T-helper 2 cell treated with Interferon-gamma antibody and Interleukin-4, amounts not matched to agents 5 μg/mL and 100 μg/mL, for 36 hours (primary cell): Measurements from ENCODE around the gene RNF13.
A peak's percentile ranks its signal among the peaks of the same experiment; 100 is the strongest.
"Not testable (repeated sequence)": the region's sequence is repeated elsewhere in the genome, so short reads cannot be mapped to it uniquely, and the experiment has no call there.

ENCODE experiments used
- DNase-seq: peaks from one replicate; pipeline ENCODE4 v3.0.0; 2021; ENCODE audit warnings: low spot score
- H3K27ac Mint-ChIP-seq: one replicate; pipeline ENCODE4 v1.8.0; 2021; ENCODE audit warnings: mild to moderate bottlenecking, mixed read lengths
- H3K27me3 Mint-ChIP-seq: one replicate; pipeline ENCODE4 v1.8.0; 2021; ENCODE audit warnings: low read depth, mixed read lengths
- H3K36me3 Mint-ChIP-seq: one replicate; pipeline ENCODE4 v1.8.0; 2021; ENCODE audit warnings: low read depth, mixed read lengths
- H3K4me1 Mint-ChIP-seq: one replicate; pipeline ENCODE4 v1.8.0; 2021; ENCODE audit warnings: low read depth, mixed read lengths
- H3K4me3 Mint-ChIP-seq: one replicate; pipeline ENCODE4 v1.8.0; 2022; ENCODE audit warnings: mild to moderate bottlenecking, moderate library complexity, mixed read lengths
- H3K9me3 Mint-ChIP-seq: one replicate; pipeline ENCODE4 v1.8.0; 2021; ENCODE audit warnings: mixed read lengths

The RNF13 gene

GRCh38 chr3:149813367-149814281 is 609 bp downstream of the RNF13 start:
- Mint-ChIP-seq H3K36me3 (peaks cover 10% of the 10 kb centered on the region), H3K4me1 (peaks cover 48% of the 10 kb centered on the region), H3K27ac (peak overlapping the region; percentile 99), H3K9me3 (no peaks in the 10 kb centered on the region), H3K27me3 (peaks cover 7% of the 10 kb centered on the region), H3K4me3 (peak overlapping the region; percentile 98)
- DNase-seq, result no peak

DNA sequence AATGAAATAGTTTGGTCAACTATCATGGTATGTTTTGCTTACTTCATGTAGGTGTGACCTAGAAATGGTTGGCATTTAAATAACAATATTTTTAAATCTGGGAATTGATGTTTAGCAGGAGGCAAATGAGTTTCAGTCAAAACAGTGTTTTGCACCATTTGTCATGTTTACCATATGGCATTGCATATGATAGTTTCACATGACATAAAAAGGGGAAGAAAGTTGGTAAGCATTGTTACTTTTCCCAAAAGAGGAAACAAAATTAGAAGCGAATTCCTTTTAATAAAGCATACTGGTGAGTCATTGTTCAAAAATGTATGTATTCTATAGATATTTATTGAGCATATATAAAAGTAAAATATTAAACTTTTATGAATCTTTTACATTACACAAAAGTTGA is 2.3 kb downstream of the RNF13 start:
- Mint-ChIP-seq H3K27ac (no peak overlapping the region), H3K27me3 (peaks cover under 1% of the 10 kb centered on the region), H3K4me1 (peaks cover 54% of the 10 kb centered on the region), H3K9me3 (no peaks in the 10 kb centered on the region), H3K4me3 (peak overlapping the region; percentile 98), H3K36me3 (peaks cover 14% of the 10 kb centered on the region)
- no peak for DNase-seq

- H3K27me3 Mint-ChIP-seq, result no peaks in the 10 kb centered on the region
- DNase-seq, result no peak
- H3K27ac Mint-ChIP-seq, result no peak overlapping the region
- H3K36me3 Mint-ChIP-seq, result peaks cover 14% of the 10 kb centered on the region
- peak overlapping the region; percentile 3 for H3K4me3 Mint-ChIP-seq
- peaks cover 54% of the 10 kb centered on the region for H3K4me1 Mint-ChIP-seq
- H3K9me3 Mint-ChIP-seq, result no peaks in the 10 kb centered on the region
Observed at GRCh38 chr3:149815728-149816127, 2.7 kb downstream of the RNF13 start.

DNA sequence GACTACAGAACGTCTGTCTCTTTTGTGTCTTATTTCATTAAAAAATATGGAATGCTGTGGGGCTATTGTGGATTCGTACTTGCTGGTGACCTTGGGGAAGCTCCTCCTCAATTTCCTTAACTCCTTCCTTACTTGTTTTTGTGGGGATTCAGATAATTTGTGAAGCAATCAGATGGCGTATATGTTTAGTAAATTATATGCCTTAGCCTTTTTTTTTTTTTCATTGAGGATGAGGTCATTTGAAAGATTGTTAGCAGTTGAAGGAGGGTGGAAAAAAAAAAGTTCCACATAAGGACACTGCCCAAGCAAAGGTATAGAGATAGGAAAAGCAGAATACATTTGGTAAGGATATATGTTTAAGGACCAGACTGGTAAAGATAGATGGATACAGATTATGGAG is 3.3 kb downstream of the RNF13 start:
- H3K27ac Mint-ChIP-seq, result no peak overlapping the region
- H3K9me3 Mint-ChIP-seq, result peaks cover under 1% of the 10 kb centered on the region
- H3K4me1 Mint-ChIP-seq, result peaks cover 54% of the 10 kb centered on the region
- no peak for DNase-seq
- no peaks in the 10 kb centered on the region for H3K27me3 Mint-ChIP-seq
- H3K4me3 Mint-ChIP-seq, result peak overlapping the region; percentile 5
- H3K36me3 Mint-ChIP-seq, result peaks cover 14% of the 10 kb centered on the region

GRCh38 chr3:149816986-149817385 is 4.0 kb downstream of the RNF13 start:
- no peak for DNase-seq
- no peaks in the 10 kb centered on the region for H3K27me3 Mint-ChIP-seq

DNA sequence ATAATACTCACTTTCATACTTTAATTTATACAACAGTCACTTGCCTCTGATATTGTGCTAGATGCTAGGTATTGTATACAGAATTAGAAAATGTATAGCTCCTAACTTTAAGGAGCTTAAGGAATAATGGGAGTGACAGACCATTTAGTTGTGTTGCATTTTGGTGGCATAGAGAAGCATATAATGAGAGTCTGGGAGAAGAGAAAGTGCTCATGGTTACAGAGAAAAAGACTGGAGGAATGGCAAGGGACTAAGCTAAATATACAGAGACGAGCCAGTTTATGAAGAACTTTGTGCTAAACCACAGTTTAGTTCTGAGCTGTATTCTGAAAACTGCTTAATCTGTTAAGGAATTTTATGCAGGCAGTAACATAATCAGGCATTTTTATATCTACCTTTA is 6.4 kb downstream of the RNF13 start:
- no peak for DNase-seq
- Mint-ChIP-seq H3K27ac (no peak overlapping the region), H3K4me3 (no peak overlapping the region), H3K27me3 (no peaks in the 10 kb centered on the region), H3K4me1 (peaks cover 44% of the 10 kb centered on the region), H3K9me3 (peaks cover 17% of the 10 kb centered on the region), H3K36me3 (peaks cover 26% of the 10 kb centered on the region)

More at GRCh38 chr3:149816986-149817385, 4.0 kb downstream of the RNF13 start:
- Mint-ChIP-seq H3K4me3 (peak overlapping the region; percentile 7), H3K4me1 (peaks cover 53% of the 10 kb centered on the region), H3K36me3 (peaks cover 16% of the 10 kb centered on the region), H3K9me3 (peaks cover 7% of the 10 kb centered on the region), H3K27ac (no peak overlapping the region)

GRCh38 chr3:149820183-149820582 is 7.2 kb downstream of the RNF13 start:
- H3K27me3 Mint-ChIP-seq, result no peaks in the 10 kb centered on the region
- peaks cover 38% of the 10 kb centered on the region for H3K4me1 Mint-ChIP-seq
- H3K4me3 Mint-ChIP-seq, result no peak overlapping the region
- H3K9me3 Mint-ChIP-seq, result peaks cover 17% of the 10 kb centered on the region
- DNase-seq, result no peak
- no peak overlapping the region for H3K27ac Mint-ChIP-seq
- peaks cover 25% of the 10 kb centered on the region for H3K36me3 Mint-ChIP-seq

GRCh38 chr3:149826636-149827035 is 13.6 kb downstream of the RNF13 start:
- peaks cover 30% of the 10 kb centered on the region for H3K9me3 Mint-ChIP-seq
- peaks cover 19% of the 10 kb centered on the region for H3K36me3 Mint-ChIP-seq
- no peak overlapping the region for H3K4me3 Mint-ChIP-seq
- no peak overlapping the region for H3K27ac Mint-ChIP-seq
- DNase-seq, result no peak
- no peaks in the 10 kb centered on the region for H3K27me3 Mint-ChIP-seq
- peaks cover 2% of the 10 kb centered on the region for H3K4me1 Mint-ChIP-seq

DNA sequence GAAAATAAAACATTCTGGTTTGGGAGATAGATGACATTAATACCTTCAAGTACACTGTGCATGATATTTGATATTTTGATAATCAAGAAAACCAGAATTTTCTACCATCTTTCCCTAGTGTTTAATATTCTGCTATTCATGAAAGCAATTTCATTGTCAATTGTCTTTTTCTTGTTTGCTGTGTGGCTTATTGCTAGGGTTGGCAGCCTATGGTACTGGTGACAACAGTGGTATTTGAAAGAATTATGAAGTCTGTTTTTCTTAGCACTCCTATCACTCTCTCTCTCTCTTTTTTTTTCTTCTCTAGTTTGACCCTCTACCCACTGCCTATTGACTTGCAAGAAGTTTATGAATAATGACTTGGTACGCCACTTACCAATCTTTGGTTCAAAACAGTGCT is 15.4 kb downstream of the RNF13 start:
- no peak overlapping the region for H3K27ac Mint-ChIP-seq
- peaks cover 2% of the 10 kb centered on the region for H3K4me1 Mint-ChIP-seq
- peaks cover 37% of the 10 kb centered on the region for H3K9me3 Mint-ChIP-seq
- no peak overlapping the region for H3K4me3 Mint-ChIP-seq
- no peak for DNase-seq
- H3K36me3 Mint-ChIP-seq, result peaks cover 25% of the 10 kb centered on the region
- H3K27me3 Mint-ChIP-seq, result no peaks in the 10 kb centered on the region

GRCh38 chr3:149829631-149830030 is 16.6 kb downstream of the RNF13 start:
- Mint-ChIP-seq H3K9me3 (peaks cover 44% of the 10 kb centered on the region), H3K36me3 (peaks cover 26% of the 10 kb centered on the region)
- not testable (repeated sequence) for H3K4me3 Mint-ChIP-seq, DNase-seq, H3K27me3 Mint-ChIP-seq, H3K4me1 Mint-ChIP-seq, H3K27ac Mint-ChIP-seq

GRCh38 chr3:149830902-149831301 is 17.9 kb downstream of the RNF13 start:
- no peak overlapping the region for H3K27ac Mint-ChIP-seq
- no peaks in the 10 kb centered on the region for H3K27me3 Mint-ChIP-seq
- H3K4me1 Mint-ChIP-seq, result no peaks in the 10 kb centered on the region
- H3K9me3 Mint-ChIP-seq, result peaks cover 56% of the 10 kb centered on the region
- no peak for DNase-seq
- H3K4me3 Mint-ChIP-seq, result no peak overlapping the region
- peaks cover 32% of the 10 kb centered on the region for H3K36me3 Mint-ChIP-seq

DNA sequence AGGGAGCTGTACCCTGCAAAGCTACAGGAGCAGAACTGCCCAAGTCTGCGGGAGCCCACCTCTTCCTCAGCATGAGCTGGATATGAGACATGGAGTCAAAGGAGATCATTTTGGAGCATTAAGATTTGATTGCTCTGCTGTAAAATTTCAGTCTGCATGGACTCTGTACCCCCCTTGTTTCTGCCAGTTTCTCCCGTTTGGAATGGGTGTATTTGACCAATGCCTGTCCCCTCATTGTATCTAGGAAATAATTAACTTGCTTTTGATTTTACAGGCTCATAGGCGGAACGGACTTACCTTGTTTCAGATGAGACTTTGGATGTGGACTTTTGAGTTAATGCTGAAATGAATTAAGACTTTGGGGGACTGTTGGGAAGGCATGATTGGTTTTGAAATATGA is 18.3 kb downstream of the RNF13 start:
- Mint-ChIP-seq H3K27me3 (no peaks in the 10 kb centered on the region), H3K4me3 (no peak overlapping the region), H3K9me3 (peaks cover 60% of the 10 kb centered on the region), H3K4me1 (no peaks in the 10 kb centered on the region), H3K36me3 (peaks cover 35% of the 10 kb centered on the region), H3K27ac (no peak overlapping the region)
- DNase-seq, result no peak

- peaks cover 67% of the 10 kb centered on the region for H3K9me3 Mint-ChIP-seq
Observed at GRCh38 chr3:149832086-149832485, 19.1 kb downstream of the RNF13 start.

GRCh38 chr3:149833241-149833640 is 20.2 kb downstream of the RNF13 start:
- no peaks in the 10 kb centered on the region for H3K4me1 Mint-ChIP-seq
- H3K27me3 Mint-ChIP-seq, result no peaks in the 10 kb centered on the region

More at GRCh38 chr3:149832086-149832485, 19.1 kb downstream of the RNF13 start:
- no peak for DNase-seq
- Mint-ChIP-seq H3K27ac (no peak overlapping the region), H3K4me3 (no peak overlapping the region), H3K27me3 (no peaks in the 10 kb centered on the region), H3K4me1 (no peaks in the 10 kb centered on the region), H3K36me3 (peaks cover 39% of the 10 kb centered on the region)

More at GRCh38 chr3:149833241-149833640, 20.2 kb downstream of the RNF13 start:
- no peak overlapping the region for H3K27ac Mint-ChIP-seq
- H3K4me3 Mint-ChIP-seq, result no peak overlapping the region
- peaks cover 51% of the 10 kb centered on the region for H3K36me3 Mint-ChIP-seq
- H3K9me3 Mint-ChIP-seq, result peaks cover 79% of the 10 kb centered on the region
- DNase-seq, result no peak
